ENCODE measurements around the gene VAV2.

The VAV2 gene

DNA sequence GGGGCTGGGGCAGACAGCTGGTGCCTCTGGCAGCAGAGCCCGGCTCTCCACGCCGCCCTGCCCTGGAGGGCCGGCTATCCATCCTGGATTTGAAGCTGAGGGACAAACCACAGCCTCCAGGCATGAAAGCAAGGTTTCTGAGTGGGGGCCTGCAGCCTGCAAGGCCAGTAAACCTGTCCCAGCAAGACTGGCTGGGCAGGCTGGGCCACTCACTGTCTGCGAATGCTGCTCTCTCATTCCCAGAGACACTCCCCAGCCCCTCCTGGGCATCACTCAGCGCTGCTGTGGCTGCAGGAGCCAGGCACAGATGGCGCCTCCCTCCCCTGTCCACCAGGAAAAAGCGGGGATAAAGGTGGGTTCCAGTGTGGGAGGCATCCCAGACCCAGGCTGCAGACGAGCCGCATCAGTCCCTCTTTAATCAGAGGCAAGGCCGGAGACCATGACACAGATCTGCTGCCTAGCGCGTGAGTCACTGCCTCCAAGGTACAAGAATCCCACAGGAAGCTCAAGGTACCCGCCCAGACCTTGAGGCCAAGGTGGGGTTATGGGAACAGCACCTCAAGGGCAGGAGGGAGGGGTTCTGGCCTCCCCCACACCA, 118.0 kb downstream of the VAV2 start:
- peak overlapping the region; percentile 6 for H3K23ac ChIP-seq (ENCODE audit: low read length)
- H3K79me2 ChIP-seq (ENCODE audit: control insufficient read depth, insufficient read depth, low read length) = no peaks in the 10 kb centered on the region
- no CpG with 5 or more reads among the region's 14 CpGs for WGBS (ENCODE audit: extremely low coverage, insufficient coverage, low lambda C conversion rate)
- H3K9ac ChIP-seq (ENCODE audit: low read length) = no peak overlapping the region
- no peak overlapping the region for H2BK120ac ChIP-seq (ENCODE audit: low read depth, low read length)
- H3K18ac ChIP-seq (ENCODE audit: low read length) = no peak overlapping the region
- H3K79me1 ChIP-seq (ENCODE audit: low read length) = peaks cover 6% of the 10 kb centered on the region
- no peaks in the 10 kb centered on the region for H3K36me3 ChIP-seq (ENCODE audit: control insufficient read depth, insufficient read depth, low read length)
- H3K4ac ChIP-seq (ENCODE audit: low read depth, low read length) = no peak overlapping the region
- DNase-seq = peak; percentile 82
- no peak overlapping the region for H3K4me3 ChIP-seq (ENCODE audit: low read length)
- H4K5ac ChIP-seq (ENCODE audit: low read length) = no peak overlapping the region
- H3K4me1 ChIP-seq (ENCODE audit: control insufficient read depth, low read depth, low read length) = no peaks in the 10 kb centered on the region
- no peak overlapping the region for H3K4me2 ChIP-seq (ENCODE audit: low read length)
- H3K27ac ChIP-seq (ENCODE audit: low read depth, low read length) = no peak overlapping the region
- H2AK5ac ChIP-seq (ENCODE audit: low read length) = no peak overlapping the region
- H2BK5ac ChIP-seq (ENCODE audit: low read length) = no peak overlapping the region
- H3K27me3 ChIP-seq (ENCODE audit: insufficient read depth, low read length, poor library complexity) = no peaks in the 10 kb centered on the region
- H4K8ac ChIP-seq (ENCODE audit: low read depth, low read length) = no peak overlapping the region
- no peak overlapping the region for H3K56ac ChIP-seq (ENCODE audit: low read length)
- no peak overlapping the region for H2BK15ac ChIP-seq (replicated peaks; ENCODE audit: low read depth)

DNA sequence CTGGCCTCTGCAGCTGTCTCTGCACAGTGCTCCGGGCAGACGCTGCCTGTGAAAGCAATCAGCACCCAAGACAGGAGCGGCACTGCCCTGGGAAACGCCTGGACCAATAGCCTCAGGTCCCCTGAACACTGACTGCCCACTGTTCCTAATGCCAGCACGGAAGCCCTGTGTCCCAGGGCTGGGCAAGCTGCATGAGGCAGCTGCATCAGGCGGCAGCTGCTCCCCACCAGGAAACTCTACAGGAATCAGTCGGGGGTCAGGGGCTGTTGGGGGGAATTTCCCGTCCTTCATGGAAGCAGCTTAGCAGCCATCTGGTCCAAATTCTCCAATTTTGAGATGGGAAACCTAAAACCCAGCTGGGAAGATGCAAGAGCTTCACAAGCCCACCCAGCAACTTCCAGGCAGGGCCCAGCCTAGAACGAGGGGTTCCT, 118.6 kb downstream of the VAV2 start:
- no peak overlapping the region for H3K18ac ChIP-seq (ENCODE audit: low read length)
- H2AK5ac ChIP-seq (ENCODE audit: low read length) = no peak overlapping the region
- H3K4me2 ChIP-seq (ENCODE audit: low read length) = no peak overlapping the region
- H3K4me1 ChIP-seq (ENCODE audit: control insufficient read depth, low read depth, low read length) = no peaks in the 10 kb centered on the region
- no peak overlapping the region for H3K23ac ChIP-seq (ENCODE audit: low read length)
- WGBS (ENCODE audit: extremely low coverage, insufficient coverage, low lambda C conversion rate) = no CpG with 5 or more reads among the region's 9 CpGs
- H3K9ac ChIP-seq (ENCODE audit: low read length) = no peak overlapping the region
- no peak overlapping the region for H3K27ac ChIP-seq (ENCODE audit: low read depth, low read length)
- H2BK15ac ChIP-seq (replicated peaks; ENCODE audit: low read depth) = no peak overlapping the region
- no peak overlapping the region for H3K56ac ChIP-seq (ENCODE audit: low read length)
- H4K8ac ChIP-seq (ENCODE audit: low read depth, low read length) = no peak overlapping the region
- H2BK120ac ChIP-seq (ENCODE audit: low read depth, low read length) = no peak overlapping the region
- no peaks in the 10 kb centered on the region for H3K79me2 ChIP-seq (ENCODE audit: control insufficient read depth, insufficient read depth, low read length)
- H3K36me3 ChIP-seq (ENCODE audit: control insufficient read depth, insufficient read depth, low read length) = no peaks in the 10 kb centered on the region
- DNase-seq = no peak
- H3K79me1 ChIP-seq (ENCODE audit: low read length) = peaks cover 8% of the 10 kb centered on the region
- H3K4me3 ChIP-seq (ENCODE audit: low read length) = no peak overlapping the region
- no peaks in the 10 kb centered on the region for H3K27me3 ChIP-seq (ENCODE audit: insufficient read depth, low read length, poor library complexity)
- H4K5ac ChIP-seq (ENCODE audit: low read length) = no peak overlapping the region
- no peak overlapping the region for H3K4ac ChIP-seq (ENCODE audit: low read depth, low read length)
- no peak overlapping the region for H2BK5ac ChIP-seq (ENCODE audit: low read length)

GRCh38 chr9:133873009-133873408, 119.1 kb downstream of the VAV2 start:
- Histone ChIP-seq H3K79me2 (ENCODE audit: control insufficient read depth, insufficient read depth, low read length) (no peaks in the 10 kb centered on the region), H2BK120ac (ENCODE audit: low read depth, low read length) (no peak overlapping the region), H2AK5ac (ENCODE audit: low read length) (no peak overlapping the region), H3K18ac (ENCODE audit: low read length) (no peak overlapping the region), H2BK5ac (ENCODE audit: low read length) (no peak overlapping the region), H3K79me1 (ENCODE audit: low read length) (peaks cover 8% of the 10 kb centered on the region), H3K9ac (ENCODE audit: low read length) (no peak overlapping the region), H3K36me3 (ENCODE audit: control insufficient read depth, insufficient read depth, low read length) (no peaks in the 10 kb centered on the region), H4K8ac (ENCODE audit: low read depth, low read length) (no peak overlapping the region), H3K27ac (ENCODE audit: low read depth, low read length) (no peak overlapping the region), H4K5ac (ENCODE audit: low read length) (no peak overlapping the region), H3K56ac (ENCODE audit: low read length) (no peak overlapping the region), H3K27me3 (ENCODE audit: insufficient read depth, low read length, poor library complexity) (no peaks in the 10 kb centered on the region), H3K23ac (ENCODE audit: low read length) (no peak overlapping the region), H3K4ac (ENCODE audit: low read depth, low read length) (no peak overlapping the region), H3K4me1 (ENCODE audit: control insufficient read depth, low read depth, low read length) (no peaks in the 10 kb centered on the region), H3K4me2 (ENCODE audit: low read length) (no peak overlapping the region), H2BK15ac (replicated peaks; ENCODE audit: low read depth) (no peak overlapping the region), H3K4me3 (ENCODE audit: low read length) (no peak overlapping the region)
- no peak for DNase-seq
- no CpG with 5 or more reads among the region's 9 CpGs for WGBS (ENCODE audit: extremely low coverage, insufficient coverage, low lambda C conversion rate)

DNA sequence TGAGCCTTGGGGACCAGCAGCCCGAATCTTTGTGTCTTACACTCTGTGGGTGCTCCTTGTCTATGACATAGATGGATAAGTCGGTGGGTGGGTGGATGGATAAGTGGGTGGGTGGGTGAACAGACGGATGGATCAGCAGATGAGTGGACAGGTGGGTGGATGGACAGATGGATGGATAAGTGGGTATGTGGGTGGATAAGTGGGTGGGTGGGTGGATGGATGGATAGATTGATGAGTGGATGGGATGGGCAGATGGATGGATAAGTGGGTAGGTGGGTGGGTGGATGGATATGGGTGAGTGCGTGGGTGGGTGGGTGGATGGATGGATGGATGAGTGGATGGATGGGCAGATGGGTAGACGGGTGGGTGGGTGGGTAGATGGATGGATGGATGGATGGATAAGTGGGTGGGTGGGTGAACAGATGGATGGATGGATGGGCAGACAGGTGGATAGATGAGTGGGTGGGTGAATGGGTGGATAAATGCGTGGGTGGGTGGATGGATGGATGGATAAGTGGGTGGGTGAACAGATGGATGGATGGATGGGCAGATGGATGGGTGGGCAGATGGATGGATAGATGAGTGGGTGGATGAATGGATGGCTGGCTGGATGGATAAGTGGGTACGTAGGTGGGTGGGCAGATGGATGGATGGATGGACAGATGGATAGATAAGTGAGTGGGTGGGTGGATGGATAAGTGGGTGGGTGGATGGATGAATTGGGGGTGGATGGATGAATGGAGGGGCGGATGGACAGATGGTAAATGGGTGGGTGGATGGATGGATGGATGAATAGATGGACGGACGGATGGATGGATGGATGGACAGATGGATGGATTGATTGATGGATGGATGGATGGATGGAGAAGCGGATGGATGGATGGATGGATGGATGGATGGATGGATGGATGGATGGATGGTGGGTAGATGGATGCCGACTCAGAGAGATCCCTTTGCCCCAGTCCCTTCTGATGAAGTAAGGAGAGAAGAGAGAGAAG, 121.2 kb downstream of the VAV2 start:
- H3K23ac ChIP-seq (ENCODE audit: low read length) = no peak overlapping the region
- H3K27me3 ChIP-seq (ENCODE audit: insufficient read depth, low read length, poor library complexity) = no peaks in the 10 kb centered on the region
- no peak overlapping the region for H4K5ac ChIP-seq (ENCODE audit: low read length)
- H3K79me2 ChIP-seq (ENCODE audit: control insufficient read depth, insufficient read depth, low read length) = no peaks in the 10 kb centered on the region
- H3K18ac ChIP-seq (ENCODE audit: low read length) = no peak overlapping the region
- H3K56ac ChIP-seq (ENCODE audit: low read length) = no peak overlapping the region
- no peak overlapping the region for H3K9ac ChIP-seq (ENCODE audit: low read length)
- no peaks in the 10 kb centered on the region for H3K36me3 ChIP-seq (ENCODE audit: control insufficient read depth, insufficient read depth, low read length)
- H2BK15ac ChIP-seq (replicated peaks; ENCODE audit: low read depth) = no peak overlapping the region
- peaks cover 5% of the 10 kb centered on the region for H3K79me1 ChIP-seq (ENCODE audit: low read length)
- DNase-seq = no peak
- no CpG with 5 or more reads among the region's 12 CpGs for WGBS (ENCODE audit: extremely low coverage, insufficient coverage, low lambda C conversion rate)
- no peak overlapping the region for H2BK5ac ChIP-seq (ENCODE audit: low read length)
- no peak overlapping the region for H4K8ac ChIP-seq (ENCODE audit: low read depth, low read length)
- H3K4me1 ChIP-seq (ENCODE audit: control insufficient read depth, low read depth, low read length) = no peaks in the 10 kb centered on the region
- no peak overlapping the region for H2AK5ac ChIP-seq (ENCODE audit: low read length)
- no peak overlapping the region for H2BK120ac ChIP-seq (ENCODE audit: low read depth, low read length)
- H3K4me3 ChIP-seq (ENCODE audit: low read length) = no peak overlapping the region
- H3K4ac ChIP-seq (ENCODE audit: low read depth, low read length) = no peak overlapping the region
- H3K27ac ChIP-seq (ENCODE audit: low read depth, low read length) = no peak overlapping the region
- no peak overlapping the region for H3K4me2 ChIP-seq (ENCODE audit: low read length)

DNA sequence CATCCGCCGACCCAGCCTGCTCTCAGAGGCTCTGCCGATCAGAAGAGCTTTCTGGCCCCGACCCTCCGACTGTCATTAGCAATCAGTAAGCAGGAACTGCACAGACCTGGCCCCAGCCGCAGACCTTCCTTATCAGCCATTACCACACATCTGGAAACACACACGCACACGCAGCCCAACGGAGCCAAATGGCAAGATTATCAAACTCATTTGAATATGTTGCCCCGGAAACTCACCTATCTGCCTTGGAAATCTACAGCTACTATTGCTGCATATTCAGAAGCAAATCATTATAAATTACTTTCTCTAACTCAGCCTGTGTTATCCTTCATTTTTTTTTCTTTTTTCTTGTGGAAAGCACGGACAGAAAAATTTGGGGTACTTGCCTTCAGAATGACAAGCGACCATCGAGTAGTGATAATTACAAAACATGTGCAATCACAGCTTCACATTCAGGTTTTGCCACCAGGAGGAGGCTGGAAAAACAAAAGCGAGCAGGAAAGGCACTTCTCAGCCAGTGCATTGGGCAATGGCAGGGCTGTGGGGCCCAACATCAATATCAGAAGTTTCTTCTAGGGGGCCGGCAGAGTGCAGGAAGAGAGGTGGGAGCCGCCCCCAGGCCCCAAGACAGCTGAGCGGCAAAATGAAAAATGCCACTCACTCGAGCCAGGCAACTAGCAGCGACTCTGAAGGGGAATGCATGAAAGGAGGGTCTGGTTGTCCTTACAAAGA, 122.3 kb downstream of the VAV2 start:
- Histone ChIP-seq H2AK5ac (ENCODE audit: low read length) (no peak overlapping the region), H3K4ac (ENCODE audit: low read depth, low read length) (no peak overlapping the region), H3K79me1 (ENCODE audit: low read length) (peaks cover 4% of the 10 kb centered on the region), H3K9ac (ENCODE audit: low read length) (no peak overlapping the region), H3K27ac (ENCODE audit: low read depth, low read length) (no peak overlapping the region), H3K56ac (ENCODE audit: low read length) (no peak overlapping the region), H4K5ac (ENCODE audit: low read length) (no peak overlapping the region), H3K4me3 (ENCODE audit: low read length) (no peak overlapping the region), H2BK120ac (ENCODE audit: low read depth, low read length) (no peak overlapping the region), H3K18ac (ENCODE audit: low read length) (no peak overlapping the region), H3K79me2 (ENCODE audit: control insufficient read depth, insufficient read depth, low read length) (no peaks in the 10 kb centered on the region), H4K8ac (ENCODE audit: low read depth, low read length) (no peak overlapping the region), H2BK15ac (replicated peaks; ENCODE audit: low read depth) (no peak overlapping the region), H3K4me2 (ENCODE audit: low read length) (no peak overlapping the region), H3K23ac (ENCODE audit: low read length) (peak overlapping the region; percentile 6), H2BK5ac (ENCODE audit: low read length) (no peak overlapping the region), H3K27me3 (ENCODE audit: insufficient read depth, low read length, poor library complexity) (no peaks in the 10 kb centered on the region), H3K4me1 (ENCODE audit: control insufficient read depth, low read depth, low read length) (no peaks in the 10 kb centered on the region), H3K36me3 (ENCODE audit: control insufficient read depth, insufficient read depth, low read length) (no peaks in the 10 kb centered on the region)
- WGBS (ENCODE audit: extremely low coverage, insufficient coverage, low lambda C conversion rate) = no CpG with 5 or more reads among the region's 19 CpGs
- DNase-seq = peak; percentile 36

Data from mesendoderm (in vitro differentiated cells).